B cell (primary cell): ENCODE measurements around the gene SLTM. TPM values are rescaled to one million over a fixed set of nuclear protein-coding genes. Genes with fewer than 3 reads are reported as not detected.

Experiments used
- ATAC-seq: fragments of 200-7000 bp; cut with Tn5 transposase; one replicate; pipeline ENCODE4 v1.10.0; 2021; ENCODE audit warnings: low read depth, mild to moderate bottlenecking, moderate number of reproducible peaks, moderate library complexity
- CTCF ChIA-PET: fragments of 350-600 bp; sonication (Branson Sonifier 250); formaldehyde crosslinking; loops from one replicate; lab custom pipeline; 2021; ENCODE audit warnings: antibody characterized with exemption, inconsistent platforms; lab: Charles Lee
- POLR2A ChIA-PET: fragments of 350-600 bp; sonication (Branson Sonifier 250); formaldehyde crosslinking; loops from one replicate; lab custom pipeline; 2021; ENCODE audit warnings: antibody characterized with exemption; lab: Charles Lee
- DNase-seq: peaks from one replicate; pipeline ENCODE4 v3.0.0; 2013
- H2AFZ ChIP-seq: 2 replicates; pipeline ENCODE4 v1.6.1; 2012; ENCODE audit warnings: mild to moderate bottlenecking, low read depth, low read length; ENCODE audit not compliant: insufficient read depth, poor library complexity, severe bottlenecking
- H3K27ac ChIP-seq, 2 donors: 1 replicate in 1 of 2; 2 replicates in 1 of 2; pipeline ENCODE4 v1.5.1; 2012 to 2013; ENCODE audit warnings: low read length in 2 of 2, mild to moderate bottlenecking in 2 of 2, moderate library complexity in 1 of 2
- H3K27me3 ChIP-seq, 4 experiments: fragments of 200-600 bp in 1 of 4; sonication (generic) in 1 of 4; replicated peaks in 1 of 4; 1 replicate in 2 of 4; 2 replicates in 2 of 4; pipeline versions ENCODE4 v1.6.1 to v1.7.0; 2013 to 2016; ENCODE audit warnings: low read length in 3 of 4, mild to moderate bottlenecking in 2 of 4, mixed read lengths in 1 of 4, moderate library complexity in 1 of 4; ENCODE audit not compliant: insufficient read depth in 4 of 4, control insufficient read depth in 3 of 4; ENCODE audit errors: control extremely low read depth in 1 of 4
- H3K36me3 ChIP-seq, 2 experiments: replicated peaks in 1 of 2; 1 replicate in 1 of 2; 2 replicates in 1 of 2; pipeline versions ENCODE4 v1.6.1 to v1.7.1; 2013; ENCODE audit warnings: low read length in 1 of 2; ENCODE audit not compliant: insufficient read depth in 2 of 2, control insufficient read depth in 1 of 2; ENCODE audit errors: control extremely low read depth in 1 of 2, extremely low read depth in 1 of 2
- H3K4me1 ChIP-seq, 2 donors: fragments of 200-600 bp in 1 of 2; sonication (generic) in 1 of 2; 1 replicate in 1 of 2; 2 replicates in 1 of 2; pipeline versions ENCODE4 v1.5.1 to v1.6.1; 2013 to 2017; ENCODE audit warnings: low read length in 2 of 2; ENCODE audit not compliant: control insufficient read depth in 2 of 2, insufficient read depth in 2 of 2
- H3K4me2 ChIP-seq: replicated peaks from 2 replicates; pipeline ENCODE3; 2012; ENCODE audit warnings: mild to moderate bottlenecking, low read depth, low read length; ENCODE audit not compliant: poor library complexity, severe bottlenecking
- H3K4me3 ChIP-seq, 5 experiments: fragments of 200-600 bp in 1 of 5; sonication (generic) in 1 of 5; 1 replicate in 3 of 5; 2 replicates in 2 of 5; pipeline versions ENCODE4 v1.5.1 to v1.7.0; 2011 to 2016; ENCODE audit warnings: low read length in 4 of 5, mild to moderate bottlenecking in 4 of 5, low read depth in 2 of 5, control low read depth in 1 of 5, moderate library complexity in 1 of 5; ENCODE audit not compliant: insufficient read depth in 1 of 5; ENCODE audit errors: control extremely low read depth in 1 of 5, extremely low read depth in 1 of 5
- H3K79me2 ChIP-seq: fragments of 200-600 bp; sonication (generic); one replicate; pipeline ENCODE4 v1.6.0; 2016; ENCODE audit warnings: low read length; ENCODE audit not compliant: control insufficient read depth, insufficient read depth
- H3K9ac ChIP-seq: fragments of 200-600 bp; sonication (generic); 2 replicates; pipeline ENCODE4 v1.6.1; 2017; ENCODE audit warnings: mild to moderate bottlenecking, low read length, moderate library complexity
- H3K9me3 ChIP-seq, 3 donors: one replicate each; pipeline versions ENCODE4 v1.6.1 to v1.7.1; 2013; ENCODE audit warnings: low read length in 2 of 3; ENCODE audit not compliant: control insufficient read depth in 2 of 3, insufficient read depth in 1 of 3; ENCODE audit errors: control extremely low read depth in 1 of 3
- H4K20me1 ChIP-seq: 2 replicates; pipeline ENCODE4 v1.6.0; 2012; ENCODE audit warnings: mild to moderate bottlenecking, low read length; ENCODE audit not compliant: insufficient read depth, control insufficient read depth, poor library complexity, severe bottlenecking
- H3K27ac Mint-ChIP-seq: one replicate; pipeline ENCODE4 v1.8.0; 2021; ENCODE audit warnings: mixed read lengths
- H3K27me3 Mint-ChIP-seq: one replicate; pipeline ENCODE4 v1.8.0; 2021; ENCODE audit warnings: mixed read lengths
- H3K4me1 Mint-ChIP-seq: one replicate; pipeline ENCODE4 v1.8.0; 2021; ENCODE audit warnings: mixed read lengths
- H3K4me3 Mint-ChIP-seq: one replicate; pipeline ENCODE4 v1.8.0; 2021; ENCODE audit warnings: mixed read lengths
- H3K9me3 Mint-ChIP-seq: one replicate; pipeline ENCODE4 v1.8.0; 2022; ENCODE audit warnings: mixed read lengths; ENCODE audit not compliant: insufficient read depth
- CTCF ChIP-seq: fragments of 200-600 bp; IDR thresholded peaks from one replicate; pipeline ENCODE4 v1.8.0; 2022; ENCODE audit warnings: antibody characterized with exemption, mild to moderate bottlenecking
- EZH2 ChIP-seq: IDR thresholded peaks from 2 replicates; pipeline ENCODE4 v1.6.1; 2012; ENCODE audit warnings: borderline replicate concordance, low read depth, mild to moderate bottlenecking, moderate library complexity, low read length; ENCODE audit not compliant: insufficient read depth, poor library complexity, severe bottlenecking
- WGBS: methylation state at CpG from one replicate; pipeline ENCODE4 v1.1.5; 2013; ENCODE audit warnings: missing lambda C conversion rate; ENCODE audit not compliant: insufficient coverage; 5-methylcytosine and 5-hydroxymethylcytosine counted together
- intact Hi-C: fragments of 100-400 bp; cut with micrococcal nuclease; formaldehyde crosslinking; loops from one replicate; pipeline ENCODE4 v1.10.0; 2022
- polyA plus RNA-seq: library from polyadenylated mRNA; depleted of rRNA; stranded (reverse); fragments of >200 nt; gene quantifications from 2 replicates; pipeline ENCODE4 v1.2.3, GENCODE V29; 2012
- small RNA-seq: library from RNA; depleted of rRNA; stranded (forward); fragments of <200 nt; gene quantifications from one replicate; pipeline ENCODE3, GENCODE V24; 2012; ENCODE audit warnings: low replicate concordance, low read depth; ENCODE audit not compliant: insufficient read length
- total RNA-seq, 2 donors: library from RNA; stranded (reverse); fragments of 120-200 nt in 1 of 2; gene quantifications; 1 replicate in 1 of 2; 2 replicates in 1 of 2; pipeline versions ENCODE4 v1.2.3 to v1.2.4, GENCODE V29; 2013 to 2022

SLTM gene
- total and polyA plus RNA-seq, 2 donors (not counting 1 experiment from before 2014, with no cell fraction given): 83.2 to 183 TPM

DNA sequence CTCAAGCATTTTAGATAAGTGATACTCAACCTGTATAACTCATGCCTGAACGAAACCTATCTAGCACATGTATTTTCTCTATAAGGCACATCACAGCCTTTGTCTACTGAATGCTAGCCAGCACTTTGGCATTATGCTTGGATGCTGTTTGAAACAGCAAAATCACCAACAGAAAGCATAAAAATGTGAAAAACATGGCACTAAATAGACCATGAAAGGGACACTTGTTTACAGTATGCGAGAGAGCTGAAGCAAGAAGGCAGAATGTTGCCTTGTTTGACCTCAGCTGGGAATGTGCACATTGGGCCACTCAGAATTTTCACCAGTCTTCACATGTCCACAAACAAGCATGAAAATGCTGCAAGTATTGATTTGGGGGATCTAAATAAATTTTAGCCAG, 102.9 kb downstream of the SLTM start:
- Histone ChIP-seq H3K9ac (no peak overlapping the region), H3K79me2 (no peaks in the 10 kb centered on the region), H3K4me1 (peaks cover 10 to 17% of the 10 kb centered on the region in 2 donors), H3K27ac (no peak overlapping the region), H4K20me1 (no peaks in the 10 kb centered on the region), H3K27me3 (no peaks in the 10 kb centered on the region), H2AFZ (no peak overlapping the region), H3K4me2 (no peak overlapping the region), H3K9me3 (no peaks in the 10 kb centered on the region), H3K4me3 (no peak overlapping the region), H3K36me3 (no peaks in the 10 kb centered on the region)
- ChIA-PET CTCF (interaction anchor here (1.1 kb wide), 1 partner anchor 59 kb away, joined by 3 read pairs; the partner anchor contains the start of gene MINDY2), POLR2A (no interaction called here)
- Mint-ChIP-seq H3K9me3 (no peaks in the 10 kb centered on the region), H3K27ac (peak overlapping the region; percentile 53), H3K4me3 (peak overlapping the region; percentile 35), H3K4me1 (peaks cover 51% of the 10 kb centered on the region), H3K27me3 (no peaks in the 10 kb centered on the region)
- WGBS: 100% methylated on average over 1 of the region's 2 CpGs
- DNase-seq: no peak
- no peak for ATAC-seq
- intact Hi-C loops: no loop called here
- no peak for TF ChIP-seq CTCF
- TF ChIP-seq EZH2: no peak

Small RNA genes within 50 kb of the gene (small RNA-seq; reads per million reads assigned to genes)
- gene ZNF444P1: not detected

Other genes starting within 250 kb of the SLTM start
- 138 and 143 TPM in 2 replicates for gene ADAM10, start 184.0 kb downstream of the SLTM start, total RNA-seq
- 18.8 and 20.3 TPM in 2 replicates for gene ADAM10, start 184.0 kb downstream of the SLTM start, polyA plus RNA-seq
- gene MINDY2, start 162.4 kb downstream of the SLTM start, total RNA-seq: 16.6 and 17.0 TPM in 2 replicates
- gene MINDY2, start 162.4 kb downstream of the SLTM start, polyA plus RNA-seq: 2.3 and 4.5 TPM in 2 replicates
- 72.3 and 82.1 TPM in 2 replicates for gene RNF111, start 54.0 kb upstream of the SLTM start, total RNA-seq
- 24.9 and 30.5 TPM in 2 replicates for gene RNF111, start 54.0 kb upstream of the SLTM start, polyA plus RNA-seq
- 0.67 TPM in 1 of 2 replicates, not detected in the other for gene CCNB2, start 171.5 kb upstream of the SLTM start, total RNA-seq
- gene CCNB2, start 171.5 kb upstream of the SLTM start, polyA plus RNA-seq: 0.69 and 1.0 TPM in 2 replicates